ENCODE measurements around the gene KCNMB2.
A peak's percentile ranks its signal among the peaks of the same experiment; 100 is the strongest.

The KCNMB2 gene

DNA sequence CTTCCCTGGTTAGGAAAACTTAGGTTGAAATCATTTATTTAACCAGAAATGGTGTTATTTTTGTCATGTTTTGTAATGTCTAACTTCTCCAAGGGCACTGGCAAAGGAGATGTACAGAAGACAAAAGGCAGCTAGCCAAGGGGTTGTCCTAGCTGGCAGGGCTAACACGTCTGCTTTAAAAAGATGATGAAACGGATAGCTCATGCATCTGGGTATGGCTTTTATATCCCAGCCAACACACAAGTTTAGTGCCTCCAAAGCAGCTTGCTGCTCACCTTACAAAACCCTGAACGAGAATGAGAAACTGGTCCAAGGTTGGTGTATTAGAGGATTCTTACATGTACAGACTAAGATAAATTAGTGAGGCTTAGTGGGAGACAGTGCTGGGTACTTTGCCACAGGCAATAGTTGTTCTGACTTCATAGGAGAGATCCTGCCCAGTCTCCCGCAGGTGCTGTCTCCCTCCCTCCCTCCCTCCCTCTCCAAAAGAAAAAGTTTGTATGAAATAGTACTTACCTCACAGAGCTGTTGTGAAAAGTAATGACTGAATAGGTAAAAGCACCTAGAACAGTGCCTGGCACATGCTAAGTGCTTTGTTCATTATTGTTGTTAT, 47.8 kb downstream of the KCNMB2 start:
- no peak for DNase-seq

DNA sequence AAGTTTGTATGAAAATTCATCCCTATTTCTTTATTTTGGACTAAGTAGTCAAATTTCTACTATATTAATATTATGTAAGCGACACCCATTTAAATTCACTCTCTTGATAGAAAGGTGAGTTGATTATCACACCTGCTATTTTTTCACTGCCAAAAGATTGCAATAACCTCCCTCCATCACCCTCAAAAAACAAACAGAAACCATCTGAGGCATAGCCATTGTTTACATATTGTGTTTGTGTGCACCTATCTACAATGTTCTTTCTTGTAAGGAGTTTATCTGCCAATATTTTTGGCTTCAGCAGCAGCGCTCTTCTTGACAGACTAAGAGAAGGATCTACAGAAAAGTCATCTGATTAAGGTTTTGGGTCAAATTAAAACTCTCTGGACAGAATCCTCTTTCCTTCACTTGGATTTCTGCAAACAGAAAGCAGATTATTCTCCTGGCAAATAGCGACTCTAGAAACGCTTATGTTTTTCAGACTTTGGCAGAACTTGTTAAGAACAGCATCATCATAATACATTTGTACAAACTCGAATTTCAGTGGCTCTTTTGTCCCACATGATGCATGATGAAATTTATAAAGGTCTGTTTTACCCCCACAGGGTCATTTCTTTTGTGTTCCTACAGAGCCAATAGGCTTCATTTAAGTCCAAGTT, 48.6 kb downstream of the KCNMB2 start:
- DNase-seq: no peak

DNA sequence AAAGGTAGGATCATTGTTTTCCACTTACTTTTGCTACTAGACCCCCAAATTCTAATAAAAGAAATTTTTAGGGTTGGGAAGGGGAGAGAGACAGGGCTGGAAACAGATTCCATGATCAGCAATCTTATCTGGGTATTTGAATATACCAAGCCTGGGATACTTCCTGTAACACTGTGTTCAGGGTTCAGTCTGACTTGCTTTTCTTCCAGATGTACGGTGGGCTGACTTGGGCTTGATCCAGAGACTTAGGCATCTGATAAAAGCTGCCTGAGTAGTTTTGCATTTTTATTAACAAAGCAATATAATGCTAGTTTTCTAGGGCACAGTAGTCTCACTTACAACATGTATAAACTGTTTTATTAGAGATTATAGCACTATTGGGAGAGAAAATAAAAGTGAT, 49.2 kb downstream of the KCNMB2 start:
- DNase-seq: no peak

DNA sequence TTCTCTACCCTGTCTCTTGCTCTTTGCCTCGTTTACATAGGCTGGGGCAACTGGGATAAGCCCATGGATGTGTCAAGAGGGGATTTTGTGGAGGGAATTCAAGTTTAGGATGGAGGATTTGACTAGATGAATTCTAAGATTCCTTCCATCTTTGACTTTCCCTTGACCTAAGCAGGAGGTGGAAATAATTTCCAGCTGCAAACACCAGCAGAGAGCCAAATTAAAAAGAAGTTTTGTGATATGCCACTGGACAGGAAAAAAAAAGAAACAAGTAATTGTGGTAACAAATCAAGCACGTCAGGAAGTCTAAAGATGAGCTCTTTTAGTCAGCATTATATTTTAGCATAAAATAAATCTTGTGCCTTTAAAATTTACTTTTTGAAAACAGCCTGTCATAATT, 49.8 kb downstream of the KCNMB2 start:
- no peak for DNase-seq

DNA sequence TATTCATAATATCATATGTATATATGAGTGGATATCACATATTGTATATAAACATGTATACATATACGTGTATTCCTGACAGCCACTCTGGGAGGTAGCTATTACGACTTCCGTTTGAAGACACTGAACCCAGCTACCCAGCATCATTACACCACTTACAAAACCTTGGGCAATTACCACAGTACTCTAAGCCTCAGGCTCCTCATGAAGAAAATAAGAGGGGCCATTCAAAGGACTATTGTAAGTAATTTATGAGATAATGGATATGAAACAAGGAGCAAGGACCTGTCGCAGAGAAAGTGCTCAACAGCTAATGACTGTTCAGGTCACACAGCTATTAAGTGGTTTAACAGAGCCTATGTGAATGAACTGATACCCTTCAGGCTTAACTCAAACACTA, 52.4 kb downstream of the KCNMB2 start:
- DNase-seq: peak; percentile 83

DNA sequence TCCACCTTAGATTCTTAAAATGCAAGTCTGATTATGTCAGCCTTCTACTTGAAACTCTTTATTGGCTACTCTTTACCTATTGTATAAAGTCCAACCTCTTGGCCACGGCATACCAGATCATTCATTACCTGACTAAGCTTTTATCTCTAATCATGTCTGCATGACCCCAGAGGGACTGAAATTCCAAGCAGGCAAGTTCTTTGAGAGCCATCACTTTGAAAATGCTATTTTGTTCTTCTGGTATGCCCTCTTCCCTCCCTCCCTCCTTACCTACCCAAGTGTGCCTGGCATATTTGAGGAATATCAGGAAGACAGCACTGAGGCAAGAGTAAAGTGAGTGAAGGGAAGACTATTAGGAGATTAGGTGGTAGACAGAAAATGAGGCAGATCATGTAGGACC, 57.5 kb downstream of the KCNMB2 start:
- DNase-seq: no peak

DNA sequence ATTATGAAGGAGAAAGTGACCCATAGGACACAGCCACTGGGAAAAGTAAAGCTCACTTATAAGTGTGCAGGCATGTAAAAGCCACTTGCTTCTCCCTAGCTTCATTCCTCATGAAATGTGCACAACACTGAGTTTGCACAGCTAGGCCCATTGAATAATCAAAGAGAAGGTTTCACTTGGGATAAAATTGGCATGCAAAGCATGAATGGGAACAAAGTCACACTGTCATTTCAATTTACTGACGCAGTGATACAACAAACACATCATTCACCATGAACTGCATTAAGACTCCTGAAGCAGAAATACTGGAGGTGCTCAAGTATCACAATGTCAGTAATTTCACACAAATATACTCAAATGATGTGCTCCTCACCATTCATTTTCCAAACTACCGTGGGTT, 61.1 kb downstream of the KCNMB2 start:
- DNase-seq: no peak

DNA sequence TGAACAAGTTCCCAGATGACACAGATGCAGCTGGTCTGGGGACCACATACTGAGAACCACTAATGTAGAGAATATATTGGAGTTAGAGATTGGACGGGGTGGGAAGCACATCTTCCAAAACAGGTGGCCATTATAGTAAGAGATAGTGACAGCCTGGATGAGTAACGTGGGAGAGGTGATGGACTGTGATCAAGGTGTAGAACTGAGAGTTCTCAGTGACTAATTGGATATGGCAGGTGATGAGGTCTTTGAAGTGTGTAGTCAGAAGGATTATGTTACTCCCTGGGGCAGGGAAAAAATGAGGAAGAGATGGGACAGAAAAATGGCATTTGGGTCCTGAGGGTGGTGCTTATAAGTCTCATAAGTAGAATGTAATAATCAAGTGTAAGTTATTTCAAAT, 66.6 kb downstream of the KCNMB2 start:
- DNase-seq: peak; percentile 60

DNA sequence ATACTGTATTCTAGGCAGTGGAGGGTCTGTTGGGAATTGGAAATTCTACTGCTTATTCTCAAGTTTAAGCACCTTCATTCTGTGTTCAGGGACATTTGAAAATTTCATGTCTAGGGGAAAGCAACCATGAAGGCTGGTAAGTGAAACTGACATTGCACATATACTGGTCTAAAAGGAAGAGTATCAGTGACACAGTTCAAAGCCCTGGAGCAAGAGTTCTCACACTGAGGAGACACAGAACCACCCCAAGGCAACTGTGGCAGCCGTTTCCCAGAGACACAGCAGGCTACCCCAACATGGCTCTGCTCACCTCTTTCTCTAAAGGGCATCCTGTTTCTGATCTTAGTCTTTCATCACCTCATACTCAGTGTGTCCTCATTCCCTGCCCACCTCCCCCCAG, 67.5 kb downstream of the KCNMB2 start:
- DNase-seq: no peak

DNA sequence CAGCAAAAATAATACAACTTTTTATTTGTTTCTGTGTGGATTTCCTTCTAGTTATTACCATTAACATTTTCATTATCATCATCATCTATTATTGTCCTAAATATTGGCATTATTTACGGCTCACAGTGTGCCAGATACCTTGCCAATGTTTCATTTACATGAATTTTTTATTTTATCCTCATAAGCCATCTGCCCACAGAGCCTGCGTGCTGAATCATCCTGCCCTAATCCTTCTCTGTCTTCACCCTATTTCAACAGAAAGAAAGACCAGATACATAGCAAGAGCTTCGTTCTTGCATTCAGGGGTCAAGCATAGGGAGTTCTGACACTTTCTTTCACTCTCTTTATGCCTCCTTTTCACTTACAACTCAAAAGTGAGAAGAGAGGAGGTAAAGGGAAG, 82.0 kb downstream of the KCNMB2 start:
- DNase-seq: no peak

DNA sequence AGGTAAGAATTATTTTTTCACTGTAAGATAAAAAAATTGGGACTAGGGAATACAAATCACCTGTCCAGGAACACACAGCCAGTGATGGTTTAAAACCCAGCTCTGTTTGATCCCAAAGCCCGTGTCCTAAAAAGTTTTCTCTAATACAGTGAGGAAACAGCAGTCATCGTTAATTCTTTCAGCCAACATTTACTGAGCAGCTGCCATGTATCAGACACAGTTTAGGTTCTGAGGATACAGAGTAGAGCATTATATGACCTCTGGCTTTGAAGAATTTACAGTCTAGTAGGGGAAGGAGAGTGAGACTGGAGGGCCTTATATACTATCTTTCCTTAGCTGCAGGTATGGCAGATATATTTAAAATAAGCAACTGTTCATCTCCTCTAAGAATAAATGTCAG, 82.7 kb downstream of the KCNMB2 start:
- DNase-seq: no peak

DNA sequence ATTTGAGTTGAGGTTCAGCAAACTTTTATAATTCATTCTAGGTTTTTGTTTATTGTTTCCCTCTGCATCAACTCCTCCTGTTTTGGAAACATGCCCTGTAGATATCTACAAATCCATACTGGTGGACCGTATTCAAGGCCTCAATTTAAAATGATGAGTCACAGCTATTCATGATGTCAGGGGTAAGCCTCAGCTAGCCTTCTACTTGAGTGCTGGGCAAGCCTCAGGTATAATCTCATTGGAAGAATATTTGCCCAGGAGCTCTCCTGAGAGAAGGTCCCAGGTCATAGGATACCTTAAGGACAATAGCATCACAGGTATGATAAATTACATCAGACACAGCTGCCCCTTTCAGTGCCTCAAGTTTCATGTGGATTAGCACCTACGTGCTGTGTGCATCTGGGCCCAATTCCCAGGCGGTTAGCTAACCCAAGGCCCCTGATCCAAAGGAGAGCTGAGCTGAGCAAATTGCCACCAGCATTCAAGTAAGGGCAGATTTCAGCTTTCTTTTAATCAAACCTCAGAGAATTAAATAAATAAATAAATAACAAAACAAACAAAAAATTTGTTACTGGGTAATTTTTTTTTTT, 87.5 kb downstream of the KCNMB2 start:
- DNase-seq: no peak

DNA sequence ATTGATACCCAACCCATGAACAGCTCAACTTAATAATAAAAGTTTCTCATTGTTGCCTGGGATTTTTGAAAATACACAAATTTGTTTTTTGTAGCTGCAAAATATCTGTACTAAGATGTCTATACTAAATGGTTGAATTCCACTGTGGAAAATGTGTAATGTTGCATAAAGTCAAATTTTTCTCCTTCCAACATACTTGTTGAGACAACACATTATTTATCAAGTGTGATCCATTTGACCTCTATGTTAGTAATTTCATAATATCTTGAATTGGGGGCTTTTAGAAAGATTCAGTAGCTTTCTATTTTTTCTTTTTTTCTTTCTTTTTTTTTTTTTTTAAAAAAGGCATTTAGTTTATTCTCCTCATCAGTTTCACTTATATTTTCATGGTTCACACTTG, 88.0 kb downstream of the KCNMB2 start:
- no peak for DNase-seq

DNA sequence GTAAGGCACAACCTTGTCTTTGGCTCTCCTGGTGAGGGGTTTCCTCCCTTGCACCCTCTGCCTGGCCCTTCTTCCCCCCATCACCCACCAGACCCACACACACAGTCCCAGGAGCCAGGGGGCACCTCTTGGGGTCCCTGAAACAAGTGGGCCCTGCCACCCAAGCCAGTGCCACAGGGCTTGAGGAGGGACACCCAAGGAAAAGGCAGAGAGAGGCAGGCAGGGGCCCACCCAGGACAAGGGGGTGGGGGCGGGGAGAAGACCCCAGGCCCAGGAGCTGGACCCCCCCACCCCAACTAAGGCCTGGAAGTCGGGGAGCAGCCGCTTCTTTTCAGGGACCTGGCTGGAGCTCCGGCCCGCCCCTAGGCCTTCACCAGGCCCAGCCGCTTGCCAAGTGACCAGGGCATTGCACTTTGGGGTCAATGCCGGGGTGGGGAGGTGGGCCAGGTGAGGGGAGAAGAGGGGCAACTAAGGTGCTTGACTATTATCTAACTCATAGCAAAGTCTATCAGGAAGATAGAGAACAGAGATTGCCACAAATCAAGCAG, 88.9 kb downstream of the KCNMB2 start:
- no peak for DNase-seq

DNA sequence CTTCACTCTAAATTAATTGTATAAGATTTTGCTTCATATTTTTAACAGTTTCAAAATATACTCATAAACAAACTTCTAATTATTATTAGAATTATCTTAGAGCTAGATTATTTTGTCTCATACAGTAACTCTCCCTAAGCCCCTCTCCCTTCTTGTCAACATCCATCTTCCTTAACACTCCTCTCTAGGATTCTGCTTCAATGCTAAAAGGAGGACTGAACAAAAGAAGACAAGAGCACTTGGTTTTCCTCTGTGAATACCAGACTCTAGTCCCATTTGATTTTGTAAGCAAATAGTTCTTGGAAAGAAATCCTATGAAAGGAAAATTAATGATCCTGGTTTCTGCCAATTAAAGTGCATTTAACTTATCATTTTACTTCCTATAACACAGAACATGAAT, 91.8 kb downstream of the KCNMB2 start:
- DNase-seq: no peak

DNA sequence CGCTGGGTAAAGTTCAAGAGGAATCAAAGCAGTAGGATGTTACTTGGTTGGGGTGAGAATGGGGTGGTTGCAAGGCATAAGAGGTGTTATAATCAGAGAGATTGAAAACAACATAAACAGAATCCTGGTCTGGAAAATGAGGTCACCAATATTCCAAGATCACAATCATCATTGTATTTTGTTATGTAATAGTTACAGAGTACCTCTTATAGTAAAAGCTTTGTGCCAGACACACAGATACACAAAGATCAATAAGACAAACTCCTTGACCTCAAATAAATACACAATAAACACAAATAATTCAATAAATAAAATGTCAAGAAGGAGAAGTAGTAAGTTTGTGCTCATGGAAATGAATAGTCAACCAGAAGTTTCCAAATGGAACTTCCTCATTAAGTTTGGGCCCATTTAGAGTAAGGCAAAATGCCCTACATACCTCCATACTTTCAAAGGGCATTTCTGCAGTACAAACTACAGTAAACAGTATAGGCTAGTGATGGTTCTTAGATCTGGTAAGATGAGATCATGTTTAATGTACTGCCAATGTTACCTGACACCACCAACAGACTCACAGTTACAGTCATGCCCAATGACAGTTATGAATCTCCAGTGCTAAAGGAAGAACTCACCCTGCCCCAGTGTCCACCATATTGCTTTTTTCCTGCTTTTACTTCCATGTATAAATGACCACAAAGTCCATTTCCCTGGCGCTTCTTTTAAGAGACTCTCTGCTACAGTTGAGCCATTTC, 93.4 kb downstream of the KCNMB2 start:
- no peak for DNase-seq

DNA sequence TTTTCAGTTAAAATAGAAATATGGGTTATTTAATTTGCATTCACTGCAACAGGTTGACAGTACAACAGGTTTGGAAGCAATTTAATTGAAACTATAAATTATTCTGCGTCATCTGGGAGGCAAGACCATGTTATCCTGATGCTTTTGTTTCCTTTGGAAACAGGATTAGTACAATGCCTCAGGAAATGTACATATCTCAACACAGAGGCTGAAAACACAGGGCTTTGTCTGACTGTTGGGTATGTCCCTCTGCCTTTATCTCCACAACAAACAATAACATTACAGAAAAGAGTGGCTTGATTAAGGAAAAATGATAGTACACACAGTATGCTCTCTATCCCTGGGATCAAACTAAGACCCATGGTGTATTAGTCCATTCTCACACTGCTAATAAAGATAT, 95.7 kb downstream of the KCNMB2 start:
- no peak for DNase-seq

DNA sequence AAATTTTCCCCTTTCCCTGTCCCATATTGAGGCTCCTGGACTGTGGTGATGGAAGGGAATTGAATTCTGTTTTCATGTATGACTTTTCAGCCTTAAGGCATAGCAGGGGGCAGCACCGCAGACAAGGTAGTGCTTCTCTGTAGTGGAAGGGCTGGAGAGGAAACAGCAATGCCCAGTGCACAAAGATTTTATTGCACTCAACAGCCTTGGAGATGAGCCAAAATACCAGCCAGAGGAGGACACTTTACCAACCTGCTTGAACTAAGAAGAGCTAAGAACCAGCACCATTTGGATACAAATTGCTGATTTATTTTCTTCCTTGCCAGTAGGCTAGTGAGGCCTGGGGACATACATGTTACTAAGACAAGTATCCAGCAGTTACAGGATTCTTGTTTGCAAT, 98.7 kb downstream of the KCNMB2 start:
- no peak for DNase-seq

DNA sequence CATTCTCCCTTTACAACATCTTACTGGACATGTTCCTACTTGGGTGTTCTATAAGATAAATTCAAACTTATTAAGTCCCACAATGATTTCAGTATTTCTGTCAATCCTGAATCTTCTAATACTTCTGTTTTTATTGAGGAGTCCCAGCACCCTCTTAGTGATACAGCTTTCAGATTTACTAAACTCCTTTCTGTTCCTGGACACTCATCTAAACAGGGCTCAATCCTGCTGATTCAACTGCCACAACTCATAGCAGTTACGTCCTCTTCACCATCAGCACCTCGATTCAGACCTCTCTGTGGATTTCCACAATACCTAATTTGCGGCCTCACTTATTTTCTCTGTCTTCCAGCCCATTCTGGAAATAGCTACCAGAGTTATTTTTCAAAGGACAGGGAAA, 101.6 kb downstream of the KCNMB2 start:
- no peak for DNase-seq

DNA sequence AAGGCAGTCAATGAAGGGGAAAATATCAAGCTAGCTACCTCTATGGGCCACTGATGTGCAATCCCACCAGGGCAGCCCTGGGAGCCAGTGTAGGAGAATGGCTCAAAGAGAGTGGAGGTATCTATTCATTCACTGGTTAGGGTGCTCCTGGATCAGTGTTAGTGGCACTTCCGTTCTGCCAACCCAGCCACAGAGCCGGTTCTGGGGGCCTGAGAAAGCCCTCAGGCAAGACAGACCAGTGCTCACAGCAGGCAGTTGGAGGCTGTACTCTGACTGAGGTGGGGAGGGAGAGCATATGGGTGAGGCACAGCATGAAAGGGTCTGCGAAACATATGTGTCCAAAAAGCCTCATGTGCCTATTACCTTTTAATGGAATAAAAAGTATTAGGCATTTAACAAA, 109.3 kb downstream of the KCNMB2 start:
- no peak for DNase-seq

DNA sequence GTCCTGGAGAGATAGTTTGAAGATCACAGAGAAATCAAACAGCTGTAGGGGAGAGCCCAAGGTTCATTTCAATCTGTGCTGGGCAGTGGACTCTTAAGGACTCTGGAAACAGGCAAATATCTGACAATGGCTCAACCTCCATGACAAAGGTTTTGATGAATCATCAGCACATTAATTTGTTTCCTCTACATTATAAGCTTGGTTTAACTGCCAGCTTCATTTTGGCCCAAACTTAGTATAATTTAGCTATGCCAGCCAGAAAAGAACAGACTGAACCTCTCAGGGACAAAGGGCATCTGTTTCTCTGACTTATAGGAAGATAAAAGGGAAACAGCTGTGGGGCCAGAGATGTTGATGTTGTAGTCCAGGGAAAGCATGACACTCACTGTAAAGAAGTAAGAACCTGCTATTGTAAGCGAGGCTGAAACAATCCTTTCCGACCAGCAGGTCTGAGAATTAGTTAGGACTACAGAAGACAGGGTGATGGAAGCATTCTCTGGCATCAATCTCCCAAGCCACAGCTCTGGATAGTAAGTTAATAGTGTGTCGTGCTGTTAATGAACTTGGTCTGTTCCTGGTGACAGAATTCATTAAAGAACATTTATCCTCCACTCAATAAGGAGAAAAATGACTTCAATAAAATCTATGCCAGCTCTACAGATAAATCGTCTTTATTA, 110.1 kb downstream of the KCNMB2 start:
- no peak for DNase-seq

DNA sequence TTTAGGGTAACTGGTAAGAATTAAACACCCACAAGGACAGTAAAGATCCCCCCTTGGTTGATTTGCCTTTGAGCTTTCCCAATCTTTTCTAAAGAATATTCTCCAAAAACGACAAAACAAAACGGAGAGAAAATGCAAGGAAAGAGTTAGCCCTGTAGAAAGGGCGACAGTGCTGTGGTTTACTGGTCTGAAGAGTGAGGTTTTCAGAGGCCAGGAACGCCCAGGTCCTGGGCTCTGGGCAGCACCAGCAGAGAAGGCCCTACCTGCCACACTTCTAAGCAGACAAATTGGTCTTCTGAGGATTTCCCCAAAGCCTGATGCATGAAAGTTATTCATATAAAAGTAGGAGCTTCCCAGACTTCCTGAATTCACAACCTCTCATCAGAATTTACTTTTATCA, 119.3 kb downstream of the KCNMB2 start:
- DNase-seq: no peak

DNA sequence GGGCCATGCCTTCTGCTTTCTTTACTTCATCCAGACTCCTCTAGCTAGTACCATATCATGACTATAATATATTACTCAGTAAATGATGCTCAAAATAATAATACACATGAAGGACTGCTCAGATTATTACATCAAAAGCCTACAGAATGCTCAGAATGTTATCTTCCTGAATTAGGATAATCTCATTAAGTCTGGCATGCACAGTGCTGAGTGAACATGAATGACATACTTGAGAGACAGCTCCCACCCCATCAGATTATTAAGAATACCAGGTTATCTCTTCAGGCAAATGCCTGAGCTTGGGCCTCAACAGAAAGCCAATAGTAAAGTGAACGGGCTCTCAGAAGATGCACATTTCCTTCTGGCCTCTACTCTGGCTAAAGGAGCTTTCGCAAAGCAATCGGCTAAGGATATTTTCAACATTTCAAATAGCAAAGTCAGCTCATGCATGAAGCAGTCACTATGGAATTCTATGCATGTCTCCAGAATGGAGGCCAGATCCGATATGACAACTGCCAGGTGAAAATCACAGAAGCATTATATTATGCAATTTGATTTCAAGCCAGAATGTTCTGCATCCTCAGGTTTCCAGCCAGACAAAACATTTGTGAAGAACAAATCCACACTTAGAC, 122.6 kb downstream of the KCNMB2 start:
- no peak for DNase-seq
